HG02759 (cell line): ENCODE measurements around the gene CD46.
A peak's percentile ranks its signal among the peaks of the same experiment; 100 is the strongest.

ENCODE experiments used
- ATAC-seq: cut with Tn5 transposase; IDR thresholded peaks from one replicate; pipeline ENCODE4 v1.9.1; 2021; ENCODE audit warnings: mild to moderate bottlenecking, moderate library complexity; ENCODE audit not compliant: unreplicated experiment

The CD46 gene

GRCh38 chr1:207813512-207813881 is 61.6 kb downstream of the CD46 start:
- ATAC-seq = no peak

- no peak for ATAC-seq
Measured at GRCh38 chr1:207813946-207814345, 62.1 kb downstream of the CD46 start.

- no peak for ATAC-seq
Measured at GRCh38 chr1:207814469-207814868, 62.6 kb downstream of the CD46 start.

- ATAC-seq = no peak
Measured at GRCh38 chr1:207815466-207815865, 63.6 kb downstream of the CD46 start.

GRCh38 chr1:207815913-207816291 is 64.0 kb downstream of the CD46 start:
- no peak for ATAC-seq

- ATAC-seq = no peak
Measured at GRCh38 chr1:207817166-207817565, 65.3 kb downstream of the CD46 start.

GRCh38 chr1:207817778-207818751 is 66.2 kb downstream of the CD46 start:
- no peak for ATAC-seq

GRCh38 chr1:207818971-207819451 is 67.2 kb downstream of the CD46 start:
- ATAC-seq = no peak

GRCh38 chr1:207820568-207821463 is 69.0 kb downstream of the CD46 start:
- ATAC-seq = no peak

GRCh38 chr1:207821464-207822045 is 69.7 kb downstream of the CD46 start:
- ATAC-seq = no peak

- peak; percentile 41 for ATAC-seq
Measured at GRCh38 chr1:207822124-207822601, 70.3 kb downstream of the CD46 start.

GRCh38 chr1:207822602-207823451 is 71.0 kb downstream of the CD46 start:
- ATAC-seq = peak; percentile 67

GRCh38 chr1:207823531-207823879 is 71.7 kb downstream of the CD46 start:
- ATAC-seq = no peak

- peak; percentile 30 for ATAC-seq
Measured at GRCh38 chr1:207823880-207824566, 72.2 kb downstream of the CD46 start.

GRCh38 chr1:207824691-207825408 is 73.0 kb downstream of the CD46 start:
- ATAC-seq = no peak

GRCh38 chr1:207825409-207825695 is 73.5 kb downstream of the CD46 start:
- no peak for ATAC-seq

GRCh38 chr1:207825719-207826556 is 74.1 kb downstream of the CD46 start:
- ATAC-seq = peak; percentile 64
